K562 (cell line): ENCODE results near the gene TMEM266. TPM values are rescaled to one million over a fixed set of nuclear protein-coding genes. Genes with fewer than 3 reads are reported as not detected.
A peak's percentile ranks its signal among the peaks of the same experiment; 100 is the strongest.

ENCODE experiments used
- ATAC-seq: fragments of 200-7000 bp; cut with Tn5 transposase; 3 replicates; pipeline ENCODE4 v1.9.1; 2020; ENCODE audit warnings: moderate library complexity
- BruUV-seq: library from RNA; stranded (reverse); fragments of 400-500 nt; replicated peaks from 2 replicates; lab custom pipeline; 2021; lab: Mats Ljungman, UMichigan
- CTCF ChIA-PET: fragments of 300-600 bp; formaldehyde crosslinking; extraction: SDS; loops from one replicate; lab custom pipeline; 2021; ENCODE audit warnings: low intra/inter-chr PET ratio; lab: Yijun Ruan, JAX
- POLR2A ChIA-PET: fragments of 300-600, 350-650 bp; sonication (Branson Sonifier 250); formaldehyde crosslinking; extraction: SDS; loops from one replicate; lab custom pipeline; 2021; ENCODE audit warnings: antibody characterized with exemption, inconsistent platforms; lab: Yijun Ruan, JAX
- DNase-seq, 4 experiments: peaks; one replicate each; pipeline versions ENCODE4 v3.0.0 to v3.0.0-alpha.2; 2011 to 2018; ENCODE audit warnings: low spot score in 3 of 4, mixed read lengths in 3 of 4; ENCODE audit errors: extremely low read depth in 1 of 4
- FAIRE-seq: peaks from 2 replicates; lab custom pipeline; 2011; peaks lifted over from hg19 to GRCh38; lab: Jason Lieb, UNC
- H2AFZ ChIP-seq: 2 replicates; pipeline ENCODE4 v1.6.0; 2011; ENCODE audit warnings: low read depth, low read length, control low read depth, inconsistent platforms
- H3K27ac ChIP-seq: fragments of 200-600 bp; 3 replicates; pipeline ENCODE4 v1.8.0; 2011; ENCODE audit warnings: low read depth, mild to moderate bottlenecking, control low read depth, inconsistent platforms, low read length, moderate library complexity, mixed read lengths; ENCODE audit errors: extremely low read depth
- H3K27me3 ChIP-seq, 2 experiments: fragments of 300-600 bp in 1 of 2; 2 replicates in 1 of 2; 3 replicates in 1 of 2; pipeline versions ENCODE4 v1.6.0 to v1.8.0; 2011; ENCODE audit warnings: inconsistent platforms in 2 of 2, low read length in 2 of 2, mild to moderate bottlenecking in 1 of 2, mixed read lengths in 1 of 2, moderate library complexity in 1 of 2; ENCODE audit not compliant: control insufficient read depth in 2 of 2, insufficient read depth in 2 of 2
- H3K36me3 ChIP-seq: fragments of 300-600 bp; 3 replicates; pipeline ENCODE4 v1.8.0; 2011; ENCODE audit warnings: mild to moderate bottlenecking, low read length, inconsistent platforms; ENCODE audit not compliant: control insufficient read depth, insufficient read depth
- H3K4me1 ChIP-seq, 2 experiments: fragments of 200-600 bp in 1 of 2; replicated peaks in 1 of 2; 2 replicates in 1 of 2; 3 replicates in 1 of 2; pipeline versions ENCODE4 v1.5.1 to v1.8.0; 2011; ENCODE audit warnings: inconsistent platforms in 2 of 2, low read length in 2 of 2, mild to moderate bottlenecking in 1 of 2, mixed read lengths in 1 of 2, moderate library complexity in 1 of 2; ENCODE audit not compliant: control insufficient read depth in 2 of 2, insufficient read depth in 2 of 2
- H3K4me2 ChIP-seq: 2 replicates; pipeline ENCODE4 v1.6.1; 2011; ENCODE audit warnings: low read length, control low read depth, inconsistent platforms, mixed read lengths; ENCODE audit not compliant: insufficient read depth
- H3K4me3 ChIP-seq: fragments of 200-600 bp; sonication (generic), shearing (Covaris generic); 2 replicates; pipeline ENCODE4 v1.5.1; 2016; ENCODE audit warnings: control low read depth, inconsistent platforms
- H3K79me2 ChIP-seq: fragments of 200-600 bp; 3 replicates; pipeline ENCODE4 v1.8.0; 2011; ENCODE audit warnings: low read length, inconsistent platforms; ENCODE audit not compliant: control insufficient read depth, insufficient read depth
- H3K9ac ChIP-seq, 2 experiments: 2 replicates each; pipeline versions ENCODE4 v1.6.0 to v1.6.1; 2011; ENCODE audit warnings: low read depth in 2 of 2, low read length in 2 of 2, control low read depth in 1 of 2, inconsistent platforms in 1 of 2, mild to moderate bottlenecking in 1 of 2, mixed read lengths in 1 of 2; ENCODE audit not compliant: insufficient read depth in 1 of 2
- H3K9me1 ChIP-seq: one replicate; pipeline ENCODE4 v1.6.0; 2011; ENCODE audit warnings: inconsistent platforms, mild to moderate bottlenecking, low read length, moderate library complexity; ENCODE audit not compliant: control insufficient read depth, insufficient read depth
- H3K9me3 ChIP-seq: replicated peaks from 2 replicates; pipeline ENCODE4 v1.5.1; 2011; ENCODE audit warnings: low read depth, low read length, inconsistent platforms; ENCODE audit not compliant: control insufficient read depth, insufficient read depth
- H4K20me1 ChIP-seq: replicated peaks from 2 replicates; pipeline ENCODE4 v1.6.1; 2011; ENCODE audit warnings: low read length, inconsistent platforms, mixed read lengths; ENCODE audit not compliant: control insufficient read depth, insufficient read depth
- ESRRA ChIP-seq: fragments of 450-650 bp; IDR thresholded peaks from 2 replicates; pipeline ENCODE4 v1.6.1; 2014; ENCODE audit warnings: low read depth, mild to moderate bottlenecking, moderate library complexity, borderline replicate concordance
- GTF3C2 ChIP-seq: IDR thresholded peaks from 3 replicates; pipeline ENCODE4 v1.6.1; 2011; ENCODE audit warnings: borderline replicate concordance, mild to moderate bottlenecking, moderate library complexity; ENCODE audit not compliant: insufficient read length; ENCODE audit errors: extremely low read depth
- HMBOX1 ChIP-seq: sonication (generic); IDR thresholded peaks from 2 replicates; pipeline ENCODE4 v1.6.1; 2016
- HNRNPUL1 ChIP-seq: fragments of 200-400 bp; formaldehyde crosslinking; IDR thresholded peaks from 2 replicates; pipeline ENCODE4 v1.6.1; 2017; ENCODE audit warnings: low read length
- PHF8 ChIP-seq: fragments of 200-600 bp; sonication (generic); IDR thresholded peaks from 2 replicates; pipeline ENCODE4 v1.6.1; 2012; ENCODE audit warnings: mixed run types, mild to moderate bottlenecking, inconsistent platforms, low read length, moderate library complexity, borderline replicate concordance
- PURB ChIP-seq: sonication (generic); formaldehyde crosslinking; IDR thresholded peaks from 2 replicates; pipeline ENCODE4 v1.9.0; 2021; ENCODE audit warnings: low read depth, mild to moderate bottlenecking, missing genetic modification reagents
- SMARCA4 ChIP-seq: fragments of 450-650 bp; IDR thresholded peaks from 2 replicates; pipeline ENCODE4 v1.6.1; 2016
- ZNF318 ChIP-seq, 2 experiments: fragments of 450-650 bp; IDR thresholded peaks; 2 replicates each; pipeline ENCODE4 v1.6.1; 2016; ENCODE audit warnings: mild to moderate bottlenecking in 2 of 2, borderline replicate concordance in 1 of 2, low read depth in 1 of 2, moderate library complexity in 1 of 2
- WGBS: fragments of 100-300 bp; shearing (Covaris generic); methylation state at CpG from one replicate; pipeline ENCODE4 v1.1.6; 2016; ENCODE audit warnings: low coverage, mixed read lengths; ENCODE audit not compliant: insufficient coverage; ENCODE audit errors: missing lambda C conversion rate; 5-methylcytosine and 5-hydroxymethylcytosine counted together
- in situ Hi-C: fragments of 300-500 bp; cut with MboI; formaldehyde crosslinking; loops from 4 replicates; pipeline ENCODE4 v1.15.0; 2018; ENCODE audit warnings: inconsistent platforms, mixed read lengths
- intact Hi-C: fragments of 100-400 bp; cut with micrococcal nuclease; formaldehyde crosslinking; loops from 2 replicates; pipeline ENCODE4 v1.14.2; 2022
- polyA plus RNA-seq, 8 experiments: library from polyadenylated mRNA; depleted of rRNA in 4 of 8; stranded (reverse) in 5 of 8; unstranded in 3 of 8; fragments of >200 nt; fragmentation: Nextera tagmentation in 2 of 8; fragmentation: Illumina TruSeq in 1 of 8; extraction: Ambion mirVana in 2 of 8; extraction: Trizol in 1 of 8; gene quantifications; 2 replicates each; pipeline versions ENCODE4 v1.2.1 to v1.2.3, GENCODE V29; 2011 to 2014; ENCODE audit warnings: inconsistent platforms in 1 of 8, missing spikeins in 1 of 8
- total RNA-seq, 7 experiments: library from RNA; depleted of rRNA in 6 of 7; stranded (reverse); fragments of >200 nt in 6 of 7; fragmentation: Illumina TruSeq in 2 of 7; extraction: Trizol in 2 of 7; gene quantifications; 2 replicates each; pipeline versions ENCODE4 v1.2.1 to v1.2.3, GENCODE V29; 2011 to 2021; ENCODE audit warnings: low replicate concordance in 1 of 7

Gene TMEM266
- total and polyA plus RNA-seq, 9 of the 15 experiments (the other 6 are each of a cell fraction or from before 2014, with no cell fraction given), result not detected

- H4K20me1 ChIP-seq, result peaks cover 3% of the 10 kb centered on the region; the same call in 1 of the 2 replicates
- intact Hi-C loops (no loop called here), in situ Hi-C loops (no loop called here)
- H3K4me3 ChIP-seq, result no peak overlapping the region
- ChIA-PET POLR2A (interaction anchor here (1.1 kb wide), 1 partner anchor 13 kb away, joined by 3 read pairs; no protein-coding TSS in a partner anchor), CTCF (no interaction called here)
- peaks cover under 1% of the 10 kb centered on the region for H3K9me1 ChIP-seq
- H3K27me3 ChIP-seq, result no peaks in the 10 kb centered on the region
- no TSS peak for BruUV-seq
- peak overlapping the region in 1 of 2 experiments; percentile 57; a peak in 2 of 4 replicates for H3K9ac ChIP-seq
- WGBS, result 44% methylated on average over 5 of the region's 5 CpGs
- ATAC-seq, result no peak
- no peak overlapping the region for H2AFZ ChIP-seq
- no peak overlapping the region for H3K4me2 ChIP-seq
- DNase-seq, result no peak
- no peak for FAIRE-seq
- no peak overlapping the region for H3K27ac ChIP-seq
- peaks cover 15 to 23% of the 10 kb centered on the region in 2 experiments for H3K4me1 ChIP-seq
- peaks cover under 1% of the 10 kb centered on the region; the same call in 1 of the 3 replicates for H3K36me3 ChIP-seq
- no peaks in the 10 kb centered on the region for H3K9me3 ChIP-seq
- H3K79me2 ChIP-seq, result no peaks in the 10 kb centered on the region
- TF ChIP-seq SMARCA4 (no peak), PHF8 (no peak), HMBOX1 (no peak), ESRRA (no peak), ZNF318 (IDR thresholded peaks at IDR 0.05; ENCODE audit: borderline replicate concordance in 1 of 2, low read depth in 1 of 2) (no peak), HNRNPUL1 (no peak), GTF3C2 (no peak), PURB (CRISPR knock-in tag) (no peak)
Measured at GRCh38 chr15:76200641-76201105, 140.9 kb downstream of the TMEM266 start.
